Astrocyte (in vitro differentiated cells and primary cell): ENCODE measurements around the gene CYBA. TPM values are rescaled to one million over a fixed set of nuclear protein-coding genes. Genes with fewer than 3 reads are reported as not detected.

Source experiments
- DNase-seq: peaks from one replicate; pipeline ENCODE4 v3.0.0-alpha.2; 2010; ENCODE audit warnings: low read depth
- FAIRE-seq: peaks from 2 replicates; lab custom pipeline; 2011; peaks lifted over from hg19 to GRCh38; lab: Jason Lieb, UNC
- H2AFZ ChIP-seq: 2 replicates; pipeline ENCODE4 v1.6.0; 2012; ENCODE audit warnings: low read depth, low read length, inconsistent platforms
- H3K27ac ChIP-seq: 2 replicates; pipeline ENCODE4 v1.5.1; 2011; ENCODE audit warnings: low read depth, low read length, inconsistent platforms
- H3K27me3 ChIP-seq: 2 replicates; pipeline ENCODE4 v1.6.0; 2011; ENCODE audit warnings: low read length, inconsistent platforms; ENCODE audit not compliant: insufficient read depth
- H3K36me3 ChIP-seq: 2 replicates; pipeline ENCODE4 v1.5.1; 2011; ENCODE audit warnings: low read length, inconsistent platforms; ENCODE audit not compliant: insufficient read depth
- H3K4me1 ChIP-seq: 2 replicates; pipeline ENCODE4 v1.5.1; 2011; ENCODE audit warnings: low read length, inconsistent platforms; ENCODE audit not compliant: insufficient read depth
- H3K4me2 ChIP-seq: 2 replicates; pipeline ENCODE4 v1.6.0; 2012; ENCODE audit warnings: low read length, inconsistent platforms
- H3K4me3 ChIP-seq: 2 replicates; pipeline ENCODE4 v1.5.1; 2011; ENCODE audit warnings: low read depth, mild to moderate bottlenecking, low read length, inconsistent platforms; ENCODE audit not compliant: insufficient read depth
- H3K79me2 ChIP-seq: 2 replicates; pipeline ENCODE4 v1.6.0; 2012; ENCODE audit warnings: mild to moderate bottlenecking, low read length, inconsistent platforms; ENCODE audit not compliant: insufficient read depth
- H3K9ac ChIP-seq: 2 replicates; pipeline ENCODE4 v1.6.0; 2012; ENCODE audit warnings: mild to moderate bottlenecking, low read length, inconsistent platforms
- H3K9me3 ChIP-seq: 2 replicates; pipeline ENCODE4 v1.5.1; 2012; ENCODE audit warnings: low read depth, mild to moderate bottlenecking, low read length, inconsistent platforms; ENCODE audit not compliant: insufficient read depth
- H4K20me1 ChIP-seq: 2 replicates; pipeline ENCODE4 v1.6.0; 2012; ENCODE audit warnings: low read length, inconsistent platforms; ENCODE audit not compliant: insufficient read depth
- H3K27ac Mint-ChIP-seq: one replicate; pipeline ENCODE4 v1.8.0; 2021; ENCODE audit warnings: mild to moderate bottlenecking, mixed read lengths; ENCODE audit not compliant: unreplicated experiment
- H3K27me3 Mint-ChIP-seq: one replicate; pipeline ENCODE4 v1.8.0; 2021; ENCODE audit warnings: low read depth, mixed read lengths; ENCODE audit not compliant: unreplicated experiment
- H3K36me3 Mint-ChIP-seq: one replicate; pipeline ENCODE4 v1.8.0; 2021; ENCODE audit warnings: low read depth, mixed read lengths; ENCODE audit not compliant: unreplicated experiment
- H3K4me1 Mint-ChIP-seq: one replicate; pipeline ENCODE4 v1.8.0; 2021; ENCODE audit warnings: low read depth, mixed read lengths; ENCODE audit not compliant: unreplicated experiment
- H3K4me3 Mint-ChIP-seq: one replicate; pipeline ENCODE4 v1.8.0; 2021; ENCODE audit warnings: mild to moderate bottlenecking, moderate library complexity, mixed read lengths; ENCODE audit not compliant: unreplicated experiment
- H3K9me3 Mint-ChIP-seq: one replicate; pipeline ENCODE4 v1.8.0; 2021; ENCODE audit warnings: mild to moderate bottlenecking, mixed read lengths; ENCODE audit not compliant: unreplicated experiment
- CTCF ChIP-seq: IDR thresholded peaks from 2 replicates; pipeline ENCODE4 v1.5.1; 2011; ENCODE audit warnings: low read depth, mild to moderate bottlenecking, inconsistent platforms, low read length, moderate library complexity; ENCODE audit not compliant: insufficient read depth
- EZH2 ChIP-seq: IDR thresholded peaks from 2 replicates; pipeline ENCODE4 v1.6.1; 2012; ENCODE audit warnings: mild to moderate bottlenecking, low read length, inconsistent platforms; ENCODE audit not compliant: insufficient read depth
- total RNA-seq: library from RNA; stranded (reverse); gene quantifications from 2 replicates; pipeline ENCODE4 v1.2.1, GENCODE V29; 2021

The CYBA gene
- total RNA-seq, 1 donor from 2014 or later = 236 TPM

- Histone ChIP-seq H3K4me3 (no peak overlapping the region), H3K9me3 (no peaks in the 10 kb centered on the region), H3K4me1 (no peaks in the 10 kb centered on the region), H3K27ac (no peak overlapping the region), H3K79me2 (peaks cover 47% of the 10 kb centered on the region), H3K9ac (no peak overlapping the region), H3K27me3 (no peaks in the 10 kb centered on the region), H3K36me3 (no peaks in the 10 kb centered on the region), H2AFZ (no peak overlapping the region), H3K4me2 (no peak overlapping the region), H4K20me1 (peaks cover 85% of the 10 kb centered on the region)
- TF ChIP-seq CTCF (no peak), EZH2 (no peak)
- DNase-seq (no peak), FAIRE-seq (no peak)
- H3K27ac Mint-ChIP-seq = no peak overlapping the region
- no peak overlapping the region for H3K4me3 Mint-ChIP-seq
- H3K9me3 Mint-ChIP-seq = no peaks in the 10 kb centered on the region
- H3K27me3 Mint-ChIP-seq = no peaks in the 10 kb centered on the region
- peaks cover 12% of the 10 kb centered on the region for H3K36me3 Mint-ChIP-seq
- H3K4me1 Mint-ChIP-seq = no peaks in the 10 kb centered on the region
These were observed 34.1 kb downstream of the CYBA start for GRCh38 chr16:88616736-88617135.

GRCh38 chr16:88616320-88616719 is 34.5 kb downstream of the CYBA start:
- no peak overlapping the region for H3K4me3 Mint-ChIP-seq
- Histone ChIP-seq H3K4me3 (no peak overlapping the region), H3K36me3 (no peaks in the 10 kb centered on the region), H3K79me2 (peaks cover 47% of the 10 kb centered on the region), H3K27ac (no peak overlapping the region), H2AFZ (no peak overlapping the region), H4K20me1 (peaks cover 88% of the 10 kb centered on the region), H3K27me3 (no peaks in the 10 kb centered on the region), H3K9me3 (no peaks in the 10 kb centered on the region), H3K4me2 (no peak overlapping the region), H3K9ac (no peak overlapping the region), H3K4me1 (no peaks in the 10 kb centered on the region)
- no peak for DNase-seq
- no peaks in the 10 kb centered on the region for H3K27me3 Mint-ChIP-seq
- no peaks in the 10 kb centered on the region for H3K4me1 Mint-ChIP-seq
- no peaks in the 10 kb centered on the region for H3K9me3 Mint-ChIP-seq
- no peak for FAIRE-seq
- peaks cover 12% of the 10 kb centered on the region for H3K36me3 Mint-ChIP-seq
- H3K27ac Mint-ChIP-seq = no peak overlapping the region
- no peak for TF ChIP-seq CTCF
- TF ChIP-seq EZH2 = no peak

GRCh38 chr16:88614818-88615580 is 35.9 kb downstream of the CYBA start:
- H3K9ac ChIP-seq = no peak overlapping the region
- H4K20me1 ChIP-seq = peaks cover 90% of the 10 kb centered on the region
- no peaks in the 10 kb centered on the region for H3K9me3 ChIP-seq
- H3K4me3 Mint-ChIP-seq = no peak overlapping the region
- no peak overlapping the region for H3K4me3 ChIP-seq
- H3K27ac Mint-ChIP-seq = no peak overlapping the region
- DNase-seq = no peak
- FAIRE-seq = no peak
- H3K36me3 Mint-ChIP-seq = peaks cover 20% of the 10 kb centered on the region
- no peak for TF ChIP-seq CTCF
- no peak for TF ChIP-seq EZH2
- no peaks in the 10 kb centered on the region for H3K4me1 ChIP-seq
- no peak overlapping the region for H3K4me2 ChIP-seq
- H3K27me3 Mint-ChIP-seq = peaks cover 3% of the 10 kb centered on the region
- H3K36me3 ChIP-seq = peaks cover under 1% of the 10 kb centered on the region
- H3K27ac ChIP-seq = no peak overlapping the region
- H3K27me3 ChIP-seq = no peaks in the 10 kb centered on the region
- H3K4me1 Mint-ChIP-seq = no peaks in the 10 kb centered on the region
- no peak overlapping the region for H2AFZ ChIP-seq
- H3K9me3 Mint-ChIP-seq = no peaks in the 10 kb centered on the region
- peaks cover 41% of the 10 kb centered on the region for H3K79me2 ChIP-seq
